HepG2 (cell line): ENCODE measurements around the gene HHLA2. TPM values are rescaled to one million over a fixed set of nuclear protein-coding genes. Genes with fewer than 3 reads are reported as not detected.

Source experiments
- ATAC-seq: fragments of 200-7000 bp; cut with Tn5 transposase; 3 replicates; pipeline ENCODE4 v1.9.1; 2020; ENCODE audit warnings: mild to moderate bottlenecking, moderate library complexity
- BruUV-seq: library from RNA; stranded (reverse); fragments of 400-500 nt; replicated peaks from 2 replicates; lab custom pipeline; 2021; lab: Mats Ljungman, UMichigan
- CTCF ChIA-PET: fragments of 300-600 bp; formaldehyde crosslinking; extraction: SDS; loops from one replicate; lab custom pipeline; 2021; ENCODE audit warnings: low total read pairs, inconsistent platforms, low intra/inter-chr PET ratio; lab: Yijun Ruan, JAX
- POLR2A ChIA-PET: fragments of 350-600 bp; sonication (Branson Sonifier 250); formaldehyde crosslinking; loops from one replicate; lab custom pipeline; 2020; ENCODE audit warnings: antibody characterized with exemption, inconsistent platforms; lab: Yijun Ruan, JAX
- DNase-seq: peaks from one replicate; pipeline ENCODE4 v3.0.0-alpha.2; 2015; ENCODE audit warnings: low spot score
- FAIRE-seq: peaks from 3 replicates; lab custom pipeline; 2011; peaks lifted over from hg19 to GRCh38; lab: Jason Lieb, UNC
- H2AFZ ChIP-seq: one replicate; pipeline ENCODE4 v1.6.1; 2011; ENCODE audit warnings: low read length, inconsistent platforms
- H3K27ac ChIP-seq: fragments of 300-600 bp; 3 replicates; pipeline ENCODE4 v1.8.0; 2011; ENCODE audit warnings: mixed run types, mild to moderate bottlenecking, mixed read lengths, low read length, inconsistent platforms; ENCODE audit not compliant: insufficient read depth; ENCODE audit errors: extremely low read length
- H3K27me3 ChIP-seq, 2 experiments: fragments of 200-600 bp in 1 of 2; 2 replicates in 1 of 2; 3 replicates in 1 of 2; pipeline versions ENCODE4 v1.6.0 to v1.8.0; 2011; ENCODE audit warnings: low read length in 2 of 2, mild to moderate bottlenecking in 2 of 2, moderate library complexity in 2 of 2, inconsistent platforms in 1 of 2; ENCODE audit not compliant: insufficient read depth in 2 of 2, control insufficient read depth in 1 of 2
- H3K36me3 ChIP-seq, 2 experiments: fragments of 200-600 bp in 1 of 2; replicated peaks in 1 of 2; 2 replicates in 1 of 2; 3 replicates in 1 of 2; pipeline versions ENCODE4 v1.5.1 to v1.8.0; 2011; ENCODE audit warnings: low read length in 2 of 2, inconsistent platforms in 1 of 2; ENCODE audit not compliant: insufficient read depth in 2 of 2, control insufficient read depth in 1 of 2
- H3K4me1 ChIP-seq: 2 replicates; pipeline ENCODE4 v1.5.1; 2012; ENCODE audit warnings: low read length, inconsistent platforms; ENCODE audit not compliant: insufficient read depth
- H3K4me2 ChIP-seq: 2 replicates; pipeline ENCODE4 v1.6.0; 2011; ENCODE audit warnings: low read depth, low read length, inconsistent platforms
- H3K4me3 ChIP-seq, 3 experiments: fragments of 200-600 bp in 1 of 3; sonication (generic), shearing (Covaris generic) in 1 of 3; replicated peaks in 1 of 3; 2 replicates each; pipeline ENCODE4 v1.5.1; 2011 to 2016; ENCODE audit warnings: low read length in 3 of 3, inconsistent platforms in 2 of 3, low read depth in 2 of 3, mild to moderate bottlenecking in 2 of 3, control low read depth in 1 of 3, mixed read lengths in 1 of 3; ENCODE audit not compliant: insufficient read depth in 1 of 3
- H3K79me2 ChIP-seq: one replicate; pipeline ENCODE4 v1.6.1; 2011; ENCODE audit warnings: low read length, inconsistent platforms; ENCODE audit not compliant: insufficient read depth
- H3K9ac ChIP-seq: 2 replicates; pipeline ENCODE4 v1.6.0; 2011; ENCODE audit warnings: mild to moderate bottlenecking, low read depth, low read length, inconsistent platforms; ENCODE audit not compliant: insufficient read depth
- H3K9me3 ChIP-seq: 2 replicates; pipeline ENCODE4 v1.5.1; 2012; ENCODE audit warnings: mild to moderate bottlenecking, low read length
- H4K20me1 ChIP-seq: 2 replicates; pipeline ENCODE4 v1.6.0; 2011; ENCODE audit warnings: inconsistent platforms, mild to moderate bottlenecking, low read length, moderate library complexity; ENCODE audit not compliant: insufficient read depth
- ATM ChIP-seq: fragments of 450-650 bp; IDR thresholded peaks from 2 replicates; pipeline ENCODE4 v1.7.1; 2017; ENCODE audit warnings: mild to moderate bottlenecking, borderline replicate concordance
- FOXC1 ChIP-seq: sonication (generic); formaldehyde crosslinking; IDR thresholded peaks from 2 replicates; pipeline ENCODE4 v1.8.0; 2022; ENCODE audit warnings: mild to moderate bottlenecking, missing genetic modification reagents, borderline replicate concordance
- HMGXB4 ChIP-seq, 2 experiments: sonication (generic) in 1 of 2; formaldehyde crosslinking in 1 of 2; IDR thresholded peaks; 2 replicates each; pipeline versions ENCODE4 v1.4.0 to v1.6.1; 2018 to 2020; ENCODE audit warnings: missing genetic modification reagents in 2 of 2, borderline replicate concordance in 1 of 2, low read depth in 1 of 2, mild to moderate bottlenecking in 1 of 2, missing biosample characterization in 1 of 2
- MAFF ChIP-seq: IDR thresholded peaks from 2 replicates; pipeline ENCODE4 v1.6.1; 2011; ENCODE audit warnings: low read depth, low read length, improper control_type of control experiment
- MAFK ChIP-seq, 2 experiments: IDR thresholded peaks in 1 of 2; conservative IDR thresholded peaks in 1 of 2; 2 replicates each; pipeline ENCODE4 v1.6.1; 2011; ENCODE audit warnings: improper control_type of control experiment in 2 of 2, low read length in 2 of 2
- NFE2L2 ChIP-seq: fragments of 150-350 bp; IDR thresholded peaks from 2 replicates; pipeline ENCODE4 v1.6.1; 2014; ENCODE audit warnings: low read length
- RNF2 ChIP-seq: fragments of 450-650 bp; conservative IDR thresholded peaks from 2 replicates; pipeline ENCODE4 v1.6.1; 2016; ENCODE audit warnings: low read depth
- ZBTB46 ChIP-seq: sonication (generic); formaldehyde crosslinking; IDR thresholded peaks from 2 replicates; pipeline ENCODE4 v1.4.0; 2020; ENCODE audit warnings: mild to moderate bottlenecking, missing genetic modification reagents, borderline replicate concordance
- ZFYVE20 ChIP-seq: sonication (generic); formaldehyde crosslinking; IDR thresholded peaks from 2 replicates; pipeline ENCODE4 v1.8.0; 2023; ENCODE audit warnings: low read depth, mild to moderate bottlenecking, moderate library complexity, missing genetic modification reagents, borderline replicate concordance
- ZNF354B ChIP-seq: sonication (generic); formaldehyde crosslinking; IDR thresholded peaks from 2 replicates; pipeline ENCODE4 v1.8.0; 2022; ENCODE audit warnings: mild to moderate bottlenecking, missing genetic modification reagents
- ZNF446 ChIP-seq: sonication (generic); formaldehyde crosslinking; IDR thresholded peaks from 2 replicates; pipeline ENCODE4 v1.5.0; 2020; ENCODE audit warnings: mild to moderate bottlenecking, missing genetic modification reagents
- ZNF567 ChIP-seq: sonication (generic); formaldehyde crosslinking; IDR thresholded peaks from 2 replicates; pipeline ENCODE4 v1.8.1; 2023; ENCODE audit warnings: mild to moderate bottlenecking, missing genetic modification reagents, borderline replicate concordance
- ZNF614 ChIP-seq: IDR thresholded peaks from 2 replicates; pipeline ENCODE4 v1.6.1; 2018; ENCODE audit warnings: missing biosample characterization, missing genetic modification reagents, inconsistent platforms, borderline replicate concordance
- ZNF891 ChIP-seq: sonication (generic); formaldehyde crosslinking; IDR thresholded peaks from 2 replicates; pipeline ENCODE4 v1.5.0; 2020; ENCODE audit warnings: mild to moderate bottlenecking, missing genetic modification reagents
- WGBS: methylation state at CpG from one replicate; pipeline ENCODE4 v1.1.6; 2017; ENCODE audit warnings: low lambda C conversion rate; 5-methylcytosine and 5-hydroxymethylcytosine counted together
- in situ Hi-C: cut with HindIII; loops from 2 replicates; pipeline ENCODE4 v1.10.0; 2017; ENCODE audit warnings: low pct_unique_long_range_greater_than_20kb; ENCODE audit not compliant: extremely low pct_ligation_motif_present
- intact Hi-C: fragments of 100-400 bp; cut with micrococcal nuclease; formaldehyde crosslinking; loops from one replicate; pipeline ENCODE4 v1.10.0; 2022; ENCODE audit not compliant: unreplicated experiment
- polyA plus RNA-seq, 8 experiments: library from polyadenylated mRNA; depleted of rRNA in 3 of 8; stranded (reverse) in 7 of 8; unstranded in 1 of 8; fragments of >200 nt; fragmentation: Illumina TruSeq in 4 of 8; extraction: Trizol in 4 of 8; gene quantifications; 2 replicates each; pipeline versions ENCODE4 v1.2.1 to v1.2.3, GENCODE V29; 2011 to 2016; ENCODE audit warnings: low read depth in 4 of 8, missing spikeins in 1 of 8, mixed read lengths in 1 of 8; ENCODE audit not compliant: insufficient read depth in 1 of 8
- total RNA-seq, 5 experiments: library from RNA; depleted of rRNA; stranded (reverse); fragments of >200 nt; fragmentation: Illumina TruSeq; extraction: Trizol; gene quantifications; 2 replicates each; pipeline ENCODE4 v1.2.3, GENCODE V29; 2016; ENCODE audit warnings: low read depth in 1 of 5

Gene HHLA2
- total and polyA plus RNA-seq, 2 of the 13 experiments (the other 11 are each of a cell fraction or from before 2014, with no cell fraction given), result not detected

GRCh38 chr3:108387063-108387462 is 90.7 kb downstream of the HHLA2 start (continued):
- TF ChIP-seq ZNF354B (CRISPR knock-in tag), result no peak
- no peak for TF ChIP-seq ZNF891 (CRISPR knock-in tag)
- TF ChIP-seq HMGXB4 (CRISPR knock-in tag; IDR thresholded peaks at IDR 0.05; ENCODE audit: borderline replicate concordance in 1 of 2, low read depth in 1 of 2), result no peak
- no peak for TF ChIP-seq ZNF614 (CRISPR knock-in tag)
- TF ChIP-seq RNF2, result no peak
- 0 out of 2 replicates have a peak, but pooled peaks have one; percentile 28 for TF ChIP-seq NFE2L2
- TF ChIP-seq MAFK (conservative IDR thresholded peaks at IDR 0.05 in 1 of 2, IDR thresholded peaks at IDR 0.05 in 1 of 2; ENCODE audit: low read length in 2 of 2), result peak; percentile 63 to 72
- peak; percentile 65 for TF ChIP-seq MAFF
- no peak for TF ChIP-seq ZNF446 (CRISPR knock-in tag)

GRCh38 chr3:108388136-108389132 is 92.1 kb downstream of the HHLA2 start:
- H3K4me2 ChIP-seq, result no peak overlapping the region
- DNase-seq (no peak), ATAC-seq (no peak), FAIRE-seq (no peak)
- H3K4me1 ChIP-seq, result no peaks in the 10 kb centered on the region
- H3K27me3 ChIP-seq, result peaks cover 0 to 2% of the 10 kb centered on the region in 2 experiments; a peak in 1 of 5 replicates
- no peak overlapping the region for H3K27ac ChIP-seq
- no TSS peak for BruUV-seq
- no peaks in the 10 kb centered on the region for H3K9me3 ChIP-seq
- no peak overlapping the region for H2AFZ ChIP-seq
- H3K4me3 ChIP-seq, result no peak overlapping the region
- 35% methylated on average over 12 of the region's 12 CpGs for WGBS
- ChIA-PET POLR2A (no interaction called here), CTCF (no interaction called here)
- intact Hi-C loops, result no loop called here
- H3K36me3 ChIP-seq, result no peaks in the 10 kb centered on the region
- no peaks in the 10 kb centered on the region for H3K79me2 ChIP-seq
- no peak overlapping the region for H3K9ac ChIP-seq
- no peaks in the 10 kb centered on the region for H4K20me1 ChIP-seq
- in situ Hi-C loops, result no loop called here
- TF ChIP-seq ZFYVE20 (CRISPR knock-in tag), result no peak
- no peak for TF ChIP-seq ZBTB46 (CRISPR knock-in tag)
- TF ChIP-seq FOXC1 (CRISPR knock-in tag), result no peak
- TF ChIP-seq ATM, result no peak
- TF ChIP-seq NFE2L2, result no peak
- no peak for TF ChIP-seq ZNF567 (CRISPR knock-in tag)
